HUES64 (cell line): ENCODE measurements around the gene LRRFIP1.
"Not testable (repeated sequence)": the region's sequence is repeated elsewhere in the genome, so short reads cannot be mapped to it uniquely, and the experiment has no call there.

Experiments
- H3K27ac ChIP-seq: 2 replicates; pipeline ENCODE4 v1.7.0; 2013; ENCODE audit warnings: low read depth, low read length, inconsistent platforms
- H3K27me3 ChIP-seq: 2 replicates; pipeline ENCODE4 v1.6.1; 2013; ENCODE audit warnings: mild to moderate bottlenecking, low read length; ENCODE audit not compliant: insufficient read depth
- H3K36me3 ChIP-seq: 2 replicates; pipeline ENCODE4 v1.6.1; 2013; ENCODE audit warnings: mild to moderate bottlenecking, low read length; ENCODE audit not compliant: insufficient read depth
- H3K4me1 ChIP-seq: 2 replicates; pipeline ENCODE4 v1.6.1; 2013; ENCODE audit warnings: mild to moderate bottlenecking, low read length, moderate library complexity; ENCODE audit not compliant: insufficient read depth
- H3K4me3 ChIP-seq: 2 replicates; pipeline ENCODE4 v1.5.1; 2013; ENCODE audit warnings: mild to moderate bottlenecking, low read length, moderate library complexity
- H3K9ac ChIP-seq: 2 replicates; pipeline ENCODE4 v1.6.1; 2013; ENCODE audit warnings: mild to moderate bottlenecking, low read depth, low read length
- H3K9me3 ChIP-seq: 2 replicates; pipeline ENCODE4 v1.6.1; 2013; ENCODE audit warnings: low read depth, low read length; ENCODE audit not compliant: insufficient read depth
- WGBS: fragments of 150-250, 120-280 bp; methylation state at CpG from one replicate; pipeline ENCODE4 v1.1.7; 2013; ENCODE audit warnings: missing lambda C conversion rate; 5-methylcytosine and 5-hydroxymethylcytosine counted together

LRRFIP1 gene

DNA sequence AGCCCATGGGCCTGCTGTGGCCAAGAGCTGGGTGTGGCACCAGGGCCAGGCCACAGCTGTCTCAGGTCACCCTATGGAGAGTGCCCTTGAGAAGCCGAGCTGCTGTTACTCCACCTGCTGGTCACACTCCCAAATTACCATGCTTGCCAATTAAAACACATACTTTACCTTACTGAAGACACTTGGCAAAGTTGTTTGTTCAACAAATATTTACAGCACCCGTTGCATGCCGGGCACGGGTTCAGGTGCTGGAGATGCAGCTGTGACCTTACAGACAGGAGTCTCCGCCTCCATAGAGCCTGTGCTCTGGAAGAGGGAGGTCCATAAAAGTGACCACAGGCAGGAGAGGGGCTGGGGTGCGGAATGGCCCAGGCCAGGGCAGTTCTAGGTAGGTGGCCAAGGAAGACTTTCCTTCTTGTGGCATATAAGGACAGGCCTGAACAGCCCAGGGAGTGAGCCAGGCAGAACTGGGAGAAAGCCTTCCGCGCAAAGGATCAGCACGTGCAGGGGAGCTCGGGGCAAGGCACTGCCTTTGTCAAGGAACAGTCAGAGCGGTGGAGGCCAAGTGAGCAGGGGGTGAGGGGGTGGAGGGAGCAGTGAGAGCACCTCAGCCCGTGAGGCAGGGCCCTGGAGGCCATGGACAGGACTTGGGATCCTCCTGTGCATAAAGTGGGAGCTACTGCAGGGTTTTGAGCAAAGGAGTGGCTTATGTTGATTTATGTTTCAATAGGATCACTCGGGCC is 147.6 kb downstream of the LRRFIP1 start:
- no peak overlapping the region for H3K27ac ChIP-seq
- peaks cover 37% of the 10 kb centered on the region for H3K36me3 ChIP-seq
- peaks cover 7% of the 10 kb centered on the region; the same call in 1 of the 2 replicates for H3K4me1 ChIP-seq
- WGBS, result 88% methylated on average over 13 of the region's 13 CpGs
- no peaks in the 10 kb centered on the region for H3K27me3 ChIP-seq
- no peak overlapping the region for H3K9ac ChIP-seq
- H3K9me3 ChIP-seq, result peaks cover 2% of the 10 kb centered on the region; the same call in 1 of the 2 replicates
- no peak overlapping the region for H3K4me3 ChIP-seq

DNA sequence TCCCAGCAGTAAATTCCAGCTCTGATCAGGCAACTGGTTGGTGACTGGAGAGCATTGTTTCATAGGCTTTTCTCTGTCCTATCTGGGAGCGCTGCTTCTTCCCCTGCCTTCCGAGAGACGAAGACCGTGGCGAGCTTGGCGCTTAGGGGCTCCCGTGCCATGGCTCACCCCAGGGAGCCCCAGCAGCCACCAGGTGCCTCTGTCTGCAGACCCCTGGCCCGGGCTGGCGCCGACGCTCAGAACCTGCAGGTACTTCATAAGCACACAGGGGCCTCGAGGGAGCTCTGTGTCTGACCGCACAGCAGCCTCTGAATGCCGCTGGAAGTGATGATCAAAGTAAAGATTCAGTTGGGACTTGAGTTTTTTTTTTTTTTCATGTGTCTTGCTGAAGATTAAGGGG is 152.1 kb downstream of the LRRFIP1 start:
- no peaks in the 10 kb centered on the region for H3K27me3 ChIP-seq
- WGBS, result 96% methylated on average over 14 of the region's 14 CpGs
- H3K4me3 ChIP-seq, result no peak overlapping the region
- H3K4me1 ChIP-seq, result no peaks in the 10 kb centered on the region
- H3K9me3 ChIP-seq, result peaks cover 2% of the 10 kb centered on the region; the same call in 1 of the 2 replicates
- no peak overlapping the region for H3K27ac ChIP-seq
- peaks cover 54% of the 10 kb centered on the region for H3K36me3 ChIP-seq
- H3K9ac ChIP-seq, result no peak overlapping the region

DNA sequence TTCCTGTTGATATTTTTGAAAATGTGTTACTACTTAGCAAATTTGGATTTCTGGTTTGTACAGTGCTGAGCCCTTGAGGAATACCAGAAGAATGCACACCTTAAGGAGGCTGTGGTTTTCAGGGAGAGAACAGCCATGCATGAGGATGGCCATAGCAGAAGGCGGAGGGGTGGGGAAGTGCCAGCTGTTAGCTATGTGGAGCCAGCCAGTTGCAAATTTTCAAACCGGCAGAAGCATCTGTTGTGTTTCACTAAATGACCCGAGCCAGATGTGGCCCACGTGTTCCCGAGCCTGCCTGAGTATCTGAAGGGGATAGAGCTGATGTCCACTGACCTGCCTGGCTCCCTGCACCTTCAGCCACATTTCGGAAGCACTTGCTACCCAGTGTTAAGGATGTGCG is 154.8 kb downstream of the LRRFIP1 start:
- Histone ChIP-seq H3K36me3 (peaks cover 43% of the 10 kb centered on the region), H3K9me3 (peaks cover 23% of the 10 kb centered on the region), H3K27me3 (no peaks in the 10 kb centered on the region)

DNA sequence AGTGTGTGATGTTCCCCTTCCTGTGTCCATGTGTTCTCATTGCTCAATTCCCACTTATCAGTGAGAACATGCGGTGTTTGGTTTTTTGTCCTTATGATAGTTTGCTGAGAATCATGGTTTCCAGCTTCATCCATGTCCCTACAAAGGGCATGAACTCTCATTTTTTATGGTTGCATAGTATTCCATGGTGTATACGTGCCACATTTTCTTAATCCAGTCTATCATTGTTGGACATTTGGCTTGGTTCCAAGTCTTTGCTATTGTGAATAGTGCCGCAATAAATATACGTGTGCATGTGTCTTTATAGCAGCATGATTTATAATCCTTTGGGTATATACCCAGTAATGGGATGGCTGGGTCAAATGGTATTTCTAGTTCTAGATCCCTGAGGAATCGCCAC is 156.3 kb downstream of the LRRFIP1 start:
- H3K4me1 ChIP-seq, H3K27ac ChIP-seq, H3K27me3 ChIP-seq, H3K9ac ChIP-seq, H3K4me3 ChIP-seq: not testable (repeated sequence)
- peaks cover 32% of the 10 kb centered on the region for H3K36me3 ChIP-seq
- WGBS, result 100% methylated on average over 1 of the region's 5 CpGs
- H3K9me3 ChIP-seq, result peaks cover 31% of the 10 kb centered on the region

More for the DNA sequence above, 154.8 kb downstream of the LRRFIP1 start:
- Histone ChIP-seq H3K27ac (no peak overlapping the region), H3K4me1 (no peaks in the 10 kb centered on the region), H3K4me3 (no peak overlapping the region), H3K9ac (no peak overlapping the region)
- WGBS, result 88% methylated on average over 7 of the region's 7 CpGs

DNA sequence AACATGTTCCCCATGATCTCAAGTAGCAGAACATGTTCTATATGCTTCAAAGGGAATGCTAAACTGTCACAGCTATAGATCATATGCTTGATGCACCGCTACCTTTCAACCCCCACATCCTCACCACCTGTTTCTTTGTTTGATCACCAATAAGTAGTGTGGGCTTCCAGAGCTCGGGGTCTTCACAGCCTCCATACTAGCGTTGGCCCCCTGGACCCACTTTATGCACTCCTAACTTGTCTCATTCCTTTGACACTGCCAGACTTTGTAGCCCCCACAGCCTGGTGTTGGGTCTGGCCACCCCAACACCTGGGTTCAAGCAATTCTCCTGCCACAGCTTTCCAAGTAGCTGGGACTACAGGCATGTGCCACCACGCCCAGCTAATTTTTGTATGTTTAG is 159.5 kb downstream of the LRRFIP1 start:
- 100% methylated on average over 4 of the region's 4 CpGs for WGBS
- no peak overlapping the region for H3K27ac ChIP-seq
- H3K4me1 ChIP-seq, result no peaks in the 10 kb centered on the region
- H3K27me3 ChIP-seq, result no peaks in the 10 kb centered on the region
- H3K9me3 ChIP-seq, result peaks cover 31% of the 10 kb centered on the region
- H3K36me3 ChIP-seq, result peaks cover 6% of the 10 kb centered on the region; the same call in 1 of the 2 replicates
- H3K9ac ChIP-seq, result no peak overlapping the region
- no peak overlapping the region for H3K4me3 ChIP-seq

DNA sequence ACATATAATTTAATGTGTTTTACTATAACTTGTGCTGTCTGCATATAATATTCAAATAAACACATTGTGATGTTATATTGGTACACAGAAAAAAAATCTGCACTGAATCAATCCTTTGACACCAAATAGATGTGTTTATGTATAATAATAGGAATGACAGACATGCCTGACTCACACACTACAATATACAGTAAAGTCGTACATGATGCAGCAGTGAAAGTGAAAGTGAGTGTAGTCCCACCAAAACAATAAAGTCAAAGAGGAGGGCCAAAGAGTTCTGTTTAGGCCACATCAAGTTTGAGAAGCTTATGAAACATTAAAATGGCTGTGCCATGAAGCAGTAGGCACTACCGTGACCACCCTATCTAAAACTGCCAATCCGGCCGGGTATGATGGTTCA is 163.0 kb downstream of the LRRFIP1 start:
- no peaks in the 10 kb centered on the region; the same call in 1 of the 2 replicates for H3K36me3 ChIP-seq
- H3K4me1 ChIP-seq, result no peaks in the 10 kb centered on the region
- H3K27ac ChIP-seq, result no peak overlapping the region
- 95% methylated on average over 4 of the region's 4 CpGs for WGBS
- no peak overlapping the region for H3K4me3 ChIP-seq
- no peak overlapping the region for H3K9ac ChIP-seq
- peaks cover 26% of the 10 kb centered on the region for H3K9me3 ChIP-seq
- no peaks in the 10 kb centered on the region for H3K27me3 ChIP-seq

DNA sequence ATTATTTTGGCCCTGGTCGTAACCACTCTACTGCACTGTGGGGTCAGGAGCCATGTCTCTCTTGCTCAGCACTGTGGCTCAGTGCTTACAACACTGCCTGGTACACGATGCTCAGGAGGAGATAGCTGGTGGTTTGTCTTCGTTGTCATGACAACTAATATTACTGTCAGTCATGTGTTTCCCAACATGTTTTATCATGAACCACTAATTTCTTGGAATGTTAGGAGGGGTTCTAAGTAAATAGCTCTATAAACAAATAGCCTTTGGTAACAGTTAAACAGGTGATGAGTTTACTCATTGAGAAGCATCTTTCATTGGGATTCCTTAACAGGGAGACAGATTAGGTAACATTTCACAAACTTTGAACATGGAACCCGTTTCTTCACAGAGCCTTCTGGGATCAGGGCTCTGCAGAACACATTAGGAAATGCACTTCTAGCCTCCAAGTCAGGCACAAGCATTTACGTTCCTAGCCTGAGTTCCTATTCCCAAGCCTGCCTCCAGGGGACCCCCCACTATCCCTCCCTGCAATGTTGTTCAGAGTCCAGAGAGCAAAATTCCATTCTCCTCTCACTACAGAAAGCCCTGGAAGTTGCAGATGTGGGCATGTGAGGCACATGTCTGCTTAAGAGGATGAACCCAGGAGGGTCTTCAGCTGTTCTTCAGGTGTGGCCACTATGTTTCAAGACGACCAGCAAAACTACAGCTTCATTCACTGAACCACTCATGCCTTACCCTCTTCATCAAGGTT is 164.8 kb downstream of the LRRFIP1 start:
- Histone ChIP-seq H3K4me1 (no peaks in the 10 kb centered on the region), H3K9me3 (peaks cover 11% of the 10 kb centered on the region; the same call in 1 of the 2 replicates), H3K36me3 (no peaks in the 10 kb centered on the region), H3K27ac (no peak overlapping the region), H3K9ac (no peak overlapping the region), H3K4me3 (no peak overlapping the region), H3K27me3 (no peaks in the 10 kb centered on the region)
- WGBS, result 82% methylated on average over 6 of the region's 6 CpGs

DNA sequence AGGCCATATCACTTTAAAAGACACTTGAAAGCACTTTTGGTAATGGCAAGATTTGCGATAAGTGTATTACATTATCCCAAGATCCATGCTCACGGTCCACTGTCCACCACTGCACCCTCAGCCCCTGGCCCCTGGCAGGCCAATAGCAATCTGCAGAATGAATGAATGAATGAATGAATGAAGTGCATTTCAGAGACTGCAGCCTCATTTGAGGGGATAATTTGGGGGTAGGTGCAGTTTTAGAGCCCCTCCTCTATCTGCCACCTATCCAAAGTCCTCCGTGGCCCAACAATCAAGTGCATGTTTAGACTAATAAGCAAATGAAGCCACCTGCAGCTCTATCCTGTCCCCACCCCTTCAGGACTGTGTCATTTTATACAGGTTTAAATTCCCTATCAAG is 169.9 kb downstream of the LRRFIP1 start:
- Histone ChIP-seq H3K9me3 (no peaks in the 10 kb centered on the region), H3K9ac (no peak overlapping the region), H3K4me1 (no peaks in the 10 kb centered on the region), H3K27me3 (no peaks in the 10 kb centered on the region), H3K36me3 (no peaks in the 10 kb centered on the region), H3K4me3 (no peak overlapping the region), H3K27ac (no peak overlapping the region)
- 95% methylated on average over 3 of the region's 3 CpGs for WGBS

DNA sequence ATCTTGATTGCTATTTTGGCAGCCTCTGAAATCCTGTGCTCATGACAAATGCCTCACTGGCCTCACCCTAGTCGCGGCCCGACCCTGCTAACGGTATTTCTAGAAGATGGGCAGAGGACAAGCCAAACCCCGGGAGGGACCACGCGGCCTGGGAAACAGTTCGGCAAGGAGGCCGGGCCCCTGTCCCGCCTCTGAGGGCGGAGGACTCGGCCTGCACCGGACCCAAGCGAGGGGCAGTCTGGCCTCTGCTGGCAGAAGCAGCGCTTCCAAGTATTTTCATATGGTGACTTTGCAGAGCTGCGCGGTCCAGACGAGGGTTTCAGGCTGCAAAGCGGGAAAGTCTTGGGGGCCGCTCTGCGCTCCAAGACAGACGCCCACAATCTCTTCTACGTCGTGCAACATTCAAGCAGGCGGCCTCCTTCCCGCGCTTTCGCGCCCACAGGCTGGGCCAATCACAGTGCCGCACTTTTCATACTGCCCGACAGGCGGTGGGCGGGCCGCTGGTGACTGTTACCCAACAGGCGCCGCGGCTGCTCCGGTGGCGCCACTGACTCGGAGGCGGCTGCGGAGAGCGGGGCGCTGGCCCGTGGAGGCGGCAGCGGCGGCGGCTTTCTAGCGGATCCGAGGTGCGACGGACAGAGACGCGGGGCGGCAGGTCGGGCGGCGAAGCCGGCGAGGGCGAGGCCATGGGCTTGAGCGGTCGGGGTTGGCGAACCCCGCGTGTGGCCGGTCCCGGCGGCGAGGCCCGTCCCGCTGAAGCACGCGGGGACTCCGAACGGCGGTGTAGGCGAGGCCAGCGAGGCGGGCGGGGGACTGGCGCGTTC is 171.1 kb downstream of the LRRFIP1 start, which contains the start of gene RBM44:
Gene RBM44, plus strand, starts transcription at position 544 of the 824 bp plus-strand sequence. CDS start 14,831 bp downstream, outside the sequence.
- H3K9ac ChIP-seq, result no peak within 1 kb of the TSS
- H3K27me3 ChIP-seq, result no peaks in the 10 kb centered on the region
- WGBS, result 97% methylated on average over 84 of the region's 84 CpGs
- H3K27ac ChIP-seq, result no peak within 1 kb of the TSS
- H3K36me3 ChIP-seq, result no peaks in the 10 kb centered on the region
- H3K4me3 ChIP-seq, result no peak within 1 kb of the TSS
- no peaks in the 10 kb centered on the region for H3K9me3 ChIP-seq
- no peaks in the 10 kb centered on the region for H3K4me1 ChIP-seq

DNA sequence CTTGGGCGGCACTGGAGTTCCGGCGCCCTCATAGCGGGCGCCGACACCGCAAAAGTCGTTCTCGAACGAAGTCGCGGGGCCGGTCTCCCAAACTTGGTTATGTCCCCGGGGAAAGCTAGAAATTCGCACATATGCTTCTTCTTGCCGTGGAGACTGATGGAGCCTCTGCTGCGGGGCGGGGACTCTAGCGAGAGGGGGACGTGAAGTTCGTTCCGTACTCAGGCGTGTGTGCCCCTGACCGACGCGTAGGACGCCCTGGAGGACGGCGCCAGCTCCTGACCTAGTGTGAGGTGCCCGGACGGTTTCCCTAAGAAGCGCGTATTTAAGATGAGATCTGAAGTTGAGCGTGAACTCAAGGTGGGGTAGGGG is 171.7 kb downstream of the LRRFIP1 start:
- Histone ChIP-seq H3K27me3 (no peaks in the 10 kb centered on the region), H3K9ac (no peak overlapping the region), H3K9me3 (no peaks in the 10 kb centered on the region), H3K4me1 (no peaks in the 10 kb centered on the region), H3K36me3 (no peaks in the 10 kb centered on the region), H3K4me3 (no peak overlapping the region), H3K27ac (no peak overlapping the region)
- WGBS, result 96% methylated on average over 34 of the region's 34 CpGs

DNA sequence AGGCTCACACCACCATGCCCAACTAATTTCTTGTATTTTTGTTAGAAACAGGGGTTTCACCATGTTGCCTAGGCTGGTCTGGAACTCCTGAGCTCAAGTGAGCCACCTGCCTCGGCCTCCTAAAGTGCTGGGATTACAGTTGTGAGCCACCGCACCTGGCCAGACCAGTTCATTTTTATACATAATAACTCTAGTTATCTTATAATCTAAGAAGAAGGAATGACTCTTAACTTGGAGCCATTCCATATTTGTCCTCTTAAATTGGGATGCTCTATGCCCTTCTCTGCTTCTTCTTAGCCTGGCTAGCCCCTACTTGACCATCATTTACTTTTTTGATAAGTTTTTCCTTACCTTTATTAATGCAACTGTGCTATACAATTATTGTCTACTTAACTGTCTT is 174.1 kb downstream of the LRRFIP1 start:
- Histone ChIP-seq H3K27me3 (no peaks in the 10 kb centered on the region), H3K27ac (no peak overlapping the region), H3K4me1 (no peaks in the 10 kb centered on the region), H3K4me3 (no peak overlapping the region), H3K36me3 (no peaks in the 10 kb centered on the region), H3K9me3 (no peaks in the 10 kb centered on the region), H3K9ac (no peak overlapping the region)
- 91% methylated on average over 2 of the region's 2 CpGs for WGBS
